Measurements from ENCODE around the gene ARID1B. TPM values are rescaled to one million over a fixed set of nuclear protein-coding genes. Genes with fewer than 3 reads are reported as not detected.
A peak's percentile ranks its signal among the peaks of the same experiment; 100 is the strongest.

Gene ARID1B
- total and polyA plus RNA-seq, 2 of the 13 experiments (the other 11 are each of a cell fraction or from before 2014, with no cell fraction given), result 20.1 to 32.6 TPM

GRCh38 chr6:157021344-157021992, 244.3 kb downstream of the ARID1B start (continued):
- TF ChIP-seq ZNF280B (CRISPR knock-in tag; IDR thresholded peaks at IDR 0.05; ENCODE audit: borderline replicate concordance) (peak; percentile 74), YY1 (IDR thresholded peaks at IDR 0.05; ENCODE audit: insufficient read depth, insufficient replicate concordance, low read depth, low read length) (peak; percentile 48), GATA4 (IDR thresholded peaks at IDR 0.05; ENCODE audit: borderline replicate concordance, low read depth) (peak; percentile 89), ZNF451 (CRISPR knock-in tag; IDR thresholded peaks at IDR 0.05) (peak; percentile 88; the same call in 1 of the 2 replicates), FOXM1 (CRISPR knock-in tag; IDR thresholded peaks at IDR 0.05) (no peak), MYNN (CRISPR knock-in tag; IDR thresholded peaks at IDR 0.05; ENCODE audit: low read depth) (no peak), ZNF737 (CRISPR knock-in tag; IDR thresholded peaks at IDR 0.05; ENCODE audit: borderline replicate concordance) (no peak), ZFYVE20 (CRISPR knock-in tag; IDR thresholded peaks at IDR 0.05; ENCODE audit: borderline replicate concordance, low read depth) (no peak), KLF16 (CRISPR knock-in tag; IDR thresholded peaks at IDR 0.05) (peak in 1 of 2 experiments; percentile 90; a peak in 3 of 4 replicates), TOE1 (CRISPR knock-in tag; IDR thresholded peaks at IDR 0.05) (0 out of 2 replicates have a peak, but pooled peaks have one; percentile 54), ZSCAN29 (CRISPR knock-in tag; conservative IDR thresholded peaks at IDR 0.05) (peak; percentile 90), TP53 (CRISPR knock-in tag; conservative IDR thresholded peaks at IDR 0.05) (peak; percentile 71; the same call in 1 of the 2 replicates), GATAD1 (CRISPR knock-in tag; IDR thresholded peaks at IDR 0.05) (peak; percentile 69), ZNF44 (CRISPR knock-in tag; IDR thresholded peaks at IDR 0.05) (0 out of 2 replicates have a peak, but pooled peaks have one; percentile 67), MYC (CRISPR knock-in tag; IDR thresholded peaks at IDR 0.05; ENCODE audit: borderline replicate concordance) (peak; percentile 54), ZNF33A (CRISPR knock-in tag; IDR thresholded peaks at IDR 0.05; ENCODE audit: borderline replicate concordance) (no peak), ESRRA (CRISPR knock-in tag; IDR thresholded peaks at IDR 0.05; ENCODE audit: low read depth) (peak; percentile 84), CREB1 (IDR thresholded peaks at IDR 0.05) (peak; percentile 57), CREB1 (CRISPR knock-in tag; IDR thresholded peaks at IDR 0.05) (no peak), EEA1 (CRISPR knock-in tag; IDR thresholded peaks at IDR 0.05; ENCODE audit: borderline replicate concordance) (peak; percentile 80; the same call in 1 of the 2 replicates), ZBTB49 (CRISPR knock-in tag; IDR thresholded peaks at IDR 0.05; ENCODE audit: borderline replicate concordance) (no peak; the same call in 1 of the 2 replicates), ZXDC (CRISPR knock-in tag; IDR thresholded peaks at IDR 0.05) (peak; percentile 77; the same call in 1 of the 2 replicates), FOXA3 (CRISPR knock-in tag; IDR thresholded peaks at IDR 0.05) (peak; percentile 48)
